ENCODE results near the gene CAPS.
"Not testable (repeated sequence)": the region's sequence is repeated elsewhere in the genome, so short reads cannot be mapped to it uniquely, and the experiment has no call there.

Gene CAPS

GRCh38 chr19:5957170-5957569 is 43.1 kb downstream of the CAPS start:
- no peak for DNase-seq (ENCODE audit: low spot score)

GRCh38 chr19:5958074-5958850 is 44.2 kb downstream of the CAPS start:
- DNase-seq (ENCODE audit: low spot score) = no peak

- DNase-seq (ENCODE audit: low spot score) = no peak
These were observed 44.7 kb downstream of the CAPS start for GRCh38 chr19:5958851-5959122.

- DNase-seq (ENCODE audit: low spot score) = no peak
These were observed 45.4 kb downstream of the CAPS start for GRCh38 chr19:5959260-5960004.

- no peak for DNase-seq (ENCODE audit: low spot score)
These were observed 46.2 kb downstream of the CAPS start for GRCh38 chr19:5960005-5961001.

- not testable (repeated sequence) for DNase-seq (ENCODE audit: low spot score)
These were observed 47.6 kb downstream of the CAPS start for GRCh38 chr19:5961641-5961968.

- peak; percentile 87 for DNase-seq (ENCODE audit: low spot score)
These were observed 48.2 kb downstream of the CAPS start for GRCh38 chr19:5961969-5962945.

GRCh38 chr19:5963259-5963658 is 49.2 kb downstream of the CAPS start:
- not testable (repeated sequence) for DNase-seq (ENCODE audit: low spot score)

GRCh38 chr19:5963855-5964254 is 49.8 kb downstream of the CAPS start:
- DNase-seq (ENCODE audit: low spot score) = no peak

GRCh38 chr19:5964816-5965565 is 50.9 kb downstream of the CAPS start:
- DNase-seq (ENCODE audit: low spot score) = no peak

Data from CD4-positive, alpha-beta T cell treated with Interleukin-15 for 4 hours (primary cell).